Measurements from ENCODE around the gene LDHA.

LDHA gene

GRCh38 chr11:18455686-18456372 is 61.5 kb downstream of the LDHA start, which contains the start of gene LDHAL6A:
LDHAL6A (plus strand) TSS chr11:18455856; CDS start chr11:18456681, 825 bp downstream.
- Histone ChIP-seq H3K9me3 (ENCODE audit: insufficient read depth, low read length) (no peaks in the 10 kb centered on the region), H3K36me3 (replicated peaks; ENCODE audit: low read depth, low read length) (no peaks in the 10 kb centered on the region), H3K9ac (ENCODE audit: low read length) (no peak within 1 kb of the TSS), H4K20me1 (ENCODE audit: insufficient read depth, low read length) (no peaks in the 10 kb centered on the region), H3K27ac (ENCODE audit: low read length) (no peak within 1 kb of the TSS), H2AFZ (ENCODE audit: low read depth, low read length) (0 out of 2 replicates have a peak within 1 kb of the TSS, but pooled peaks have one; percentile 4), H3K4me3 (ENCODE audit: low read length) (no peak within 1 kb of the TSS), H3K4me2 (ENCODE audit: low read length) (no peak within 1 kb of the TSS), H3K4me1 (ENCODE audit: low read length) (0 out of 2 replicates have a peak, but pooled peaks cover 4% of the 10 kb centered on the region), H3K27me3 (ENCODE audit: low read depth, low read length) (no peaks in the 10 kb centered on the region), H3K79me2 (ENCODE audit: low read length) (no peaks in the 10 kb centered on the region)
- no peak for TF ChIP-seq EZH2phosphoT487 (IDR thresholded peaks at IDR 0.05; ENCODE audit: low read depth)
- no peak for TF ChIP-seq CTCF (IDR thresholded peaks at IDR 0.05; ENCODE audit: low read depth, low read length)

DNA sequence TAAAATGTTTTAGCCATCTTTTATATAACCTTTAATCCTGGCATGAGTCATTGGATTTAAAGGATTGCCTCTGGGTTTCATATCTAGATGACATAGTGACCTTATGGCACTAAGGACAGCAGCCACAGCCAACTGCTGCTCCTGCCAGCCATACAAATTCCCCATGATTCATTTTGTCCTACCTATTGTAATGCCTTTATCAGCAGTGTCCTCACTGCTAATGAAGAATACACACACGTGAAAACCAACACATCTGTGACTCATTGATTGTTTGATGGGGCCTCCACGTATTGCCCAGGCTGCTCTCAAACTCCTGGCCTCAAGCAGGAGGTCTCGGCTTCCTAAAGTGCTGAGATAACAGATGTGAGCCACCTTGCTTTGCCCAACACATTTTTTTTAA is 63.1 kb downstream of the LDHA start:
- H3K79me2 ChIP-seq (ENCODE audit: low read length) = no peaks in the 10 kb centered on the region
- H3K4me1 ChIP-seq (ENCODE audit: low read length) = 0 out of 2 replicates have a peak, but pooled peaks cover 4% of the 10 kb centered on the region
- no peak overlapping the region for H2AFZ ChIP-seq (ENCODE audit: low read depth, low read length)
- no peak overlapping the region for H3K9ac ChIP-seq (ENCODE audit: low read length)
- H3K27me3 ChIP-seq (ENCODE audit: low read depth, low read length) = no peaks in the 10 kb centered on the region
- no peaks in the 10 kb centered on the region for H4K20me1 ChIP-seq (ENCODE audit: insufficient read depth, low read length)
- H3K4me2 ChIP-seq (ENCODE audit: low read length) = no peak overlapping the region
- TF ChIP-seq CTCF (IDR thresholded peaks at IDR 0.05; ENCODE audit: low read depth, low read length) (no peak), EZH2phosphoT487 (IDR thresholded peaks at IDR 0.05; ENCODE audit: low read depth) (no peak)
- H3K36me3 ChIP-seq (replicated peaks; ENCODE audit: low read depth, low read length) = no peaks in the 10 kb centered on the region
- H3K27ac ChIP-seq (ENCODE audit: low read length) = no peak overlapping the region
- H3K4me3 ChIP-seq (ENCODE audit: low read length) = no peak overlapping the region
- no peaks in the 10 kb centered on the region for H3K9me3 ChIP-seq (ENCODE audit: insufficient read depth, low read length)
